Neuronal stem cell (in vitro differentiated cells): ENCODE results near the gene DNAH3.
A peak's percentile ranks its signal among the peaks of the same experiment; 100 is the strongest.

Source experiments
- DNase-seq: peaks from one replicate; pipeline ENCODE4 v3.0.0-alpha.2; 2013; ENCODE audit warnings: low spot score
- H2AFZ ChIP-seq: one replicate; pipeline ENCODE4 v1.6.1; 2013; ENCODE audit warnings: mild to moderate bottlenecking, low read length, inconsistent platforms
- H2AK5ac ChIP-seq: 2 replicates; pipeline ENCODE4 v1.6.1; 2013; ENCODE audit warnings: low read depth, mild to moderate bottlenecking, inconsistent platforms, low read length, moderate library complexity, mixed read lengths
- H2BK120ac ChIP-seq: 2 replicates; pipeline ENCODE4 v1.6.1; 2013; ENCODE audit warnings: low read depth, mild to moderate bottlenecking, inconsistent platforms, low read length, moderate library complexity, mixed read lengths
- H2BK12ac ChIP-seq: one replicate; pipeline ENCODE4 v1.6.1; 2013; ENCODE audit warnings: low read length, inconsistent platforms
- H2BK15ac ChIP-seq: 2 replicates; pipeline ENCODE4 v1.6.1; 2013; ENCODE audit warnings: mild to moderate bottlenecking, low read length, inconsistent platforms, mixed read lengths
- H2BK5ac ChIP-seq: one replicate; pipeline ENCODE4 v1.6.1; 2013; ENCODE audit warnings: inconsistent platforms, mild to moderate bottlenecking, low read length, moderate library complexity
- H3K14ac ChIP-seq: one replicate; pipeline ENCODE4 v1.6.1; 2013; ENCODE audit warnings: low read length, inconsistent platforms
- H3K18ac ChIP-seq: 2 replicates; pipeline ENCODE4 v1.6.1; 2013; ENCODE audit warnings: low read length, inconsistent platforms
- H3K23ac ChIP-seq: 2 replicates; pipeline ENCODE4 v1.6.1; 2013; ENCODE audit warnings: low read depth, mild to moderate bottlenecking, mixed read lengths, low read length, inconsistent platforms; ENCODE audit not compliant: poor library complexity
- H3K27ac ChIP-seq: replicated peaks from 3 replicates; pipeline ENCODE4 v1.5.1; 2013; ENCODE audit warnings: low read length, inconsistent platforms
- H3K27me3 ChIP-seq, 3 experiments: 2 replicates each; pipeline ENCODE4 v1.6.1; 2013; ENCODE audit warnings: low read length in 3 of 3, mild to moderate bottlenecking in 2 of 3, inconsistent platforms in 1 of 3, low read depth in 1 of 3, mixed read lengths in 1 of 3, moderate library complexity in 1 of 3; ENCODE audit not compliant: control insufficient read depth in 3 of 3, insufficient read depth in 3 of 3
- H3K36me3 ChIP-seq, 2 donors: replicated peaks in 1 of 2; 2 replicates each; pipeline ENCODE4 v1.6.1; 2013; ENCODE audit warnings: low read length in 2 of 2; ENCODE audit not compliant: control insufficient read depth in 2 of 2, insufficient read depth in 2 of 2
- H3K4ac ChIP-seq: 2 replicates; pipeline ENCODE4 v1.6.1; 2013; ENCODE audit warnings: inconsistent platforms, mild to moderate bottlenecking, low read length, moderate library complexity
- H3K4me1 ChIP-seq, 2 donors: 1 replicate in 1 of 2; 2 replicates in 1 of 2; pipeline ENCODE4 v1.6.1; 2013; ENCODE audit warnings: low read length in 2 of 2, low read depth in 1 of 2; ENCODE audit not compliant: control insufficient read depth in 2 of 2, insufficient read depth in 1 of 2
- H3K4me2 ChIP-seq: one replicate; pipeline ENCODE4 v1.6.1; 2013; ENCODE audit warnings: mild to moderate bottlenecking, low read length, inconsistent platforms; ENCODE audit not compliant: insufficient read depth, poor library complexity, severe bottlenecking
- H3K4me3 ChIP-seq, 2 donors: 2 replicates each; pipeline ENCODE4 v1.5.1; 2013; ENCODE audit warnings: low read length in 2 of 2, mild to moderate bottlenecking in 2 of 2, inconsistent platforms in 1 of 2, moderate library complexity in 1 of 2
- H3K79me1 ChIP-seq: one replicate; pipeline ENCODE4 v1.6.1; 2013; ENCODE audit warnings: low read depth, mild to moderate bottlenecking, inconsistent platforms, low read length, moderate library complexity
- H3K9ac ChIP-seq: one replicate; pipeline ENCODE4 v1.6.1; 2013; ENCODE audit warnings: mild to moderate bottlenecking, low read depth, low read length, inconsistent platforms; ENCODE audit not compliant: poor library complexity
- H3K9me3 ChIP-seq, 2 donors: replicated peaks in 1 of 2; 2 replicates each; pipeline versions ENCODE3 to v1.6.1; 2013; ENCODE audit warnings: low read length in 2 of 2, mild to moderate bottlenecking in 2 of 2, inconsistent platforms in 1 of 2, low read depth in 1 of 2, mixed read lengths in 1 of 2, moderate library complexity in 1 of 2; ENCODE audit not compliant: control insufficient read depth in 2 of 2, insufficient read depth in 1 of 2
- H4K8ac ChIP-seq: one replicate; pipeline ENCODE4 v1.6.1; 2013; ENCODE audit warnings: low read depth, mild to moderate bottlenecking, inconsistent platforms, low read length, moderate library complexity
- H4K91ac ChIP-seq: one replicate; pipeline ENCODE4 v1.6.1; 2013; ENCODE audit warnings: low read length, low read depth, mild to moderate bottlenecking, inconsistent platforms; ENCODE audit not compliant: poor library complexity
- WGBS, 2 donors: extraction: QIAGEN DNeasy Blood & Tissue Kit; methylation state at CpG; one replicate each; pipeline ENCODE4 v1.1.7; 2013; ENCODE audit warnings: missing lambda C conversion rate in 2 of 2, mixed read lengths in 1 of 2; ENCODE audit not compliant: insufficient read length in 2 of 2, insufficient replicate concordance in 1 of 2; ENCODE audit errors: extremely low coverage in 2 of 2; 5-methylcytosine and 5-hydroxymethylcytosine counted together

DNAH3 gene

GRCh38 chr16:20920091-20920490 lies 230.6 kb downstream of the DNAH3 start:
- Histone ChIP-seq H3K4me3 (no peak overlapping the region), H4K91ac (no peak overlapping the region), H3K23ac (no peak overlapping the region), H3K4ac (no peak overlapping the region), H4K8ac (no peak overlapping the region), H3K4me2 (no peak overlapping the region), H2AFZ (no peak overlapping the region), H3K4me1 (peaks cover 0 to 5% of the 10 kb centered on the region in 2 donors), H2BK15ac (no peak overlapping the region), H2BK120ac (no peak overlapping the region), H3K36me3 (peaks cover 4 to 49% of the 10 kb centered on the region in 2 donors), H2BK12ac (no peak overlapping the region), H3K9me3 (peaks cover 0 to 3% of the 10 kb centered on the region in 2 donors), H3K18ac (no peak overlapping the region), H3K79me1 (no peaks in the 10 kb centered on the region), H3K9ac (no peak overlapping the region), H3K14ac (no peak overlapping the region), H2AK5ac (no peak overlapping the region), H2BK5ac (no peak overlapping the region), H3K27me3 (no peaks in the 10 kb centered on the region), H3K27ac (no peak overlapping the region)
- WGBS, 2 donors = no CpG with 5 or more reads among the region's 5 CpGs
- DNase-seq = no peak

GRCh38 chr16:20918486-20919239 lies 232.0 kb downstream of the DNAH3 start:
- Histone ChIP-seq H4K8ac (no peak overlapping the region), H3K23ac (no peak overlapping the region), H3K14ac (no peak overlapping the region), H4K91ac (no peak overlapping the region), H3K4me3 (no peak overlapping the region), H2AK5ac (no peak overlapping the region), H2AFZ (no peak overlapping the region), H3K18ac (no peak overlapping the region), H3K79me1 (no peaks in the 10 kb centered on the region), H3K27ac (peak overlapping the region; percentile 31), H3K36me3 (peaks cover 4 to 36% of the 10 kb centered on the region in 2 donors), H2BK120ac (no peak overlapping the region), H2BK12ac (no peak overlapping the region), H3K9me3 (peaks cover 0 to 3% of the 10 kb centered on the region in 2 donors), H3K4me1 (peaks cover 0 to 5% of the 10 kb centered on the region in 2 donors), H3K27me3 (no peaks in the 10 kb centered on the region), H3K4ac (no peak overlapping the region), H2BK15ac (no peak overlapping the region), H3K9ac (peak overlapping the region; percentile 37), H2BK5ac (no peak overlapping the region), H3K4me2 (no peak overlapping the region)
- DNase-seq = no peak
- WGBS, 2 donors = no CpG with 5 or more reads among the region's 4 CpGs

GRCh38 chr16:20916942-20917341 lies 233.7 kb downstream of the DNAH3 start:
- H3K27ac ChIP-seq = no peak overlapping the region
- peaks cover 4 to 29% of the 10 kb centered on the region in 2 donors for H3K36me3 ChIP-seq
- no peak overlapping the region for H2BK5ac ChIP-seq
- no peak overlapping the region for H2AFZ ChIP-seq
- H3K4me2 ChIP-seq = no peak overlapping the region
- H2BK15ac ChIP-seq = no peak overlapping the region
- no peak overlapping the region for H2BK120ac ChIP-seq
- no peak overlapping the region for H3K4ac ChIP-seq
- no peak overlapping the region for H4K8ac ChIP-seq
- H3K18ac ChIP-seq = no peak overlapping the region
- H3K9me3 ChIP-seq = peaks cover 0 to 3% of the 10 kb centered on the region in 2 donors
- no peak overlapping the region for H4K91ac ChIP-seq
- H3K4me1 ChIP-seq = peaks cover 0 to 5% of the 10 kb centered on the region in 2 donors
- DNase-seq = no peak
- no CpG with 5 or more reads among the region's 4 CpGs for WGBS, 2 donors
- H2AK5ac ChIP-seq = no peak overlapping the region
- H3K4me3 ChIP-seq = no peak overlapping the region
- no peak overlapping the region for H3K23ac ChIP-seq
- no peak overlapping the region for H2BK12ac ChIP-seq
- no peak overlapping the region for H3K9ac ChIP-seq
- no peaks in the 10 kb centered on the region for H3K27me3 ChIP-seq
- H3K14ac ChIP-seq = no peak overlapping the region
- H3K79me1 ChIP-seq = no peaks in the 10 kb centered on the region

- Histone ChIP-seq H3K27me3 (no peaks in the 10 kb centered on the region), H3K14ac (no peak overlapping the region), H3K27ac (no peak overlapping the region), H3K4me1 (peaks cover 0 to 5% of the 10 kb centered on the region in 2 donors), H2BK12ac (no peak overlapping the region), H4K8ac (peak overlapping the region; percentile 72), H3K9me3 (peaks cover 0 to 3% of the 10 kb centered on the region in 2 donors), H3K4ac (no peak overlapping the region), H3K4me3 (no peak overlapping the region), H3K23ac (peak overlapping the region; percentile 17), H3K36me3 (peaks cover 4 to 29% of the 10 kb centered on the region in 2 donors), H3K4me2 (no peak overlapping the region), H2AFZ (no peak overlapping the region), H2BK5ac (no peak overlapping the region), H3K18ac (peak overlapping the region; percentile 7), H2AK5ac (peak overlapping the region; percentile 86), H2BK120ac (no peak overlapping the region), H3K9ac (no peak overlapping the region), H4K91ac (no peak overlapping the region), H3K79me1 (no peaks in the 10 kb centered on the region), H2BK15ac (no peak overlapping the region)
- DNase-seq = no peak
- WGBS, 2 donors = no CpG with 5 or more reads among the region's 10 CpGs
These were observed 234.4 kb downstream of the DNAH3 start for GRCh38 chr16:20916289-20916688.
